Activated T-cell treated with anti-CD3 and anti-CD28 coated beads, Interleukin-2, amount 50 U/mL, for 24 hours (primary cell): ENCODE results near the gene PAXIP1.
"Not testable (repeated sequence)": the region's sequence is repeated elsewhere in the genome, so short reads cannot be mapped to it uniquely, and the experiment has no call there.

Experiments
- DNase-seq: peaks from one replicate; pipeline ENCODE4 v3.0.0-alpha.2; 2020
- H3K27ac Mint-ChIP-seq: 2 replicates; pipeline ENCODE4 v1.8.0; 2020; ENCODE audit warnings: mild to moderate bottlenecking, mixed read lengths
- H3K27me3 Mint-ChIP-seq: 2 replicates; pipeline ENCODE4 v1.8.0; 2020; ENCODE audit warnings: mixed read lengths
- H3K36me3 Mint-ChIP-seq: 2 replicates; pipeline ENCODE4 v1.8.0; 2020; ENCODE audit warnings: low read depth, mixed read lengths
- H3K4me1 Mint-ChIP-seq: 2 replicates; pipeline ENCODE4 v1.8.0; 2020; ENCODE audit warnings: low read depth, mixed read lengths
- H3K4me3 Mint-ChIP-seq: 2 replicates; pipeline ENCODE4 v1.8.0; 2020; ENCODE audit warnings: mild to moderate bottlenecking, moderate library complexity, mixed read lengths
- H3K9me3 Mint-ChIP-seq: 2 replicates; pipeline ENCODE4 v1.8.0; 2020; ENCODE audit warnings: mixed read lengths

PAXIP1 gene

GRCh38 chr7:155003092-155003375 lies at the start of gene PAXIP1:
PAXIP1 (minus strand) TSS chr7:155003124; CDS start chr7:155002929, 195 bp downstream.
- Mint-ChIP-seq H3K4me1 (peaks cover 19% of the 10 kb centered on the region), H3K4me3 (peak within 1 kb of the TSS; percentile 93), H3K36me3 (peaks cover 49% of the 10 kb centered on the region), H3K27ac (peak within 1 kb of the TSS; percentile 95), H3K9me3 (no peaks in the 10 kb centered on the region), H3K27me3 (no peaks in the 10 kb centered on the region)
- DNase-seq = peak; percentile 89

GRCh38 chr7:155051355-155051754 lies 48.4 kb upstream of the PAXIP1 start:
- Mint-ChIP-seq H3K9me3 (no peaks in the 10 kb centered on the region), H3K4me1 (no peaks in the 10 kb centered on the region), H3K36me3 (no peaks in the 10 kb centered on the region), H3K4me3 (no peak overlapping the region), H3K27ac (no peak overlapping the region), H3K27me3 (peaks cover 7% of the 10 kb centered on the region)
- no peak for DNase-seq

- H3K36me3 Mint-ChIP-seq = no peaks in the 10 kb centered on the region
- H3K4me1 Mint-ChIP-seq = no peaks in the 10 kb centered on the region
- no peak for DNase-seq
- no peaks in the 10 kb centered on the region for H3K9me3 Mint-ChIP-seq
- H3K27me3 Mint-ChIP-seq = peaks cover 9% of the 10 kb centered on the region
- no peak overlapping the region for H3K27ac Mint-ChIP-seq
- no peak overlapping the region for H3K4me3 Mint-ChIP-seq
Observed at GRCh38 chr7:155048006-155048405, 45.1 kb upstream of the PAXIP1 start.

- Mint-ChIP-seq H3K27ac (no peak overlapping the region), H3K36me3 (no peaks in the 10 kb centered on the region), H3K27me3 (peaks cover 26% of the 10 kb centered on the region), H3K9me3 (no peaks in the 10 kb centered on the region), H3K4me3 (no peak overlapping the region), H3K4me1 (no peaks in the 10 kb centered on the region)
- DNase-seq = no peak
Observed at GRCh38 chr7:155043756-155044155, 40.8 kb upstream of the PAXIP1 start.

GRCh38 chr7:155038335-155038734 lies 35.4 kb upstream of the PAXIP1 start:
- no peak for DNase-seq
- Mint-ChIP-seq H3K4me1 (no peaks in the 10 kb centered on the region), H3K4me3 (no peak overlapping the region), H3K27ac (no peak overlapping the region), H3K9me3 (no peaks in the 10 kb centered on the region), H3K36me3 (no peaks in the 10 kb centered on the region), H3K27me3 (peaks cover 36% of the 10 kb centered on the region)

GRCh38 chr7:155034495-155034894 lies 31.6 kb upstream of the PAXIP1 start:
- not testable (repeated sequence) for DNase-seq

GRCh38 chr7:155032978-155033377 lies 30.1 kb upstream of the PAXIP1 start:
- no peaks in the 10 kb centered on the region for H3K36me3 Mint-ChIP-seq
- H3K4me1 Mint-ChIP-seq = no peaks in the 10 kb centered on the region
- no peak for DNase-seq
- no peaks in the 10 kb centered on the region for H3K9me3 Mint-ChIP-seq
- no peak overlapping the region for H3K4me3 Mint-ChIP-seq
- H3K27ac Mint-ChIP-seq = no peak overlapping the region
- peaks cover 18% of the 10 kb centered on the region for H3K27me3 Mint-ChIP-seq

More at GRCh38 chr7:155034495-155034894, 31.6 kb upstream of the PAXIP1 start:
- peaks cover 27% of the 10 kb centered on the region for H3K27me3 Mint-ChIP-seq
- not testable (repeated sequence) for H3K27ac Mint-ChIP-seq, H3K9me3 Mint-ChIP-seq, H3K4me1 Mint-ChIP-seq, H3K4me3 Mint-ChIP-seq, H3K36me3 Mint-ChIP-seq

GRCh38 chr7:155027879-155028278 lies 25.0 kb upstream of the PAXIP1 start:
- no peak overlapping the region for H3K4me3 Mint-ChIP-seq

GRCh38 chr7:155021699-155022145 lies 18.8 kb upstream of the PAXIP1 start:
- Mint-ChIP-seq H3K4me3 (no peak overlapping the region), H3K9me3 (no peaks in the 10 kb centered on the region), H3K4me1 (no peaks in the 10 kb centered on the region), H3K27me3 (peaks cover 3% of the 10 kb centered on the region), H3K27ac (no peak overlapping the region), H3K36me3 (no peaks in the 10 kb centered on the region)
- no peak for DNase-seq

More at GRCh38 chr7:155027879-155028278, 25.0 kb upstream of the PAXIP1 start:
- H3K36me3 Mint-ChIP-seq = no peaks in the 10 kb centered on the region
- H3K27ac Mint-ChIP-seq = no peak overlapping the region
- DNase-seq = no peak
- peaks cover 3% of the 10 kb centered on the region for H3K27me3 Mint-ChIP-seq
- no peaks in the 10 kb centered on the region for H3K4me1 Mint-ChIP-seq
- no peaks in the 10 kb centered on the region for H3K9me3 Mint-ChIP-seq

- Mint-ChIP-seq H3K4me3 (no peak overlapping the region), H3K9me3 (no peaks in the 10 kb centered on the region), H3K4me1 (no peaks in the 10 kb centered on the region), H3K27me3 (peaks cover 3% of the 10 kb centered on the region), H3K27ac (no peak overlapping the region), H3K36me3 (no peaks in the 10 kb centered on the region)
- DNase-seq = no peak
Observed at GRCh38 chr7:155020996-155021395, 18.1 kb upstream of the PAXIP1 start.

- no peak overlapping the region for H3K4me3 Mint-ChIP-seq
- H3K27ac Mint-ChIP-seq = no peak overlapping the region
- DNase-seq = no peak
- H3K9me3 Mint-ChIP-seq = no peaks in the 10 kb centered on the region
- H3K4me1 Mint-ChIP-seq = no peaks in the 10 kb centered on the region
- H3K36me3 Mint-ChIP-seq = no peaks in the 10 kb centered on the region
- peaks cover 3% of the 10 kb centered on the region for H3K27me3 Mint-ChIP-seq
Observed at GRCh38 chr7:155017834-155018233, 14.9 kb upstream of the PAXIP1 start.

- Mint-ChIP-seq H3K4me3 (no peak overlapping the region), H3K4me1 (peaks cover 4% of the 10 kb centered on the region), H3K36me3 (peaks cover 19% of the 10 kb centered on the region)
Observed at GRCh38 chr7:155011086-155011485, 8.2 kb upstream of the PAXIP1 start.

GRCh38 chr7:155009570-155010157 lies 6.7 kb upstream of the PAXIP1 start:
- no peak overlapping the region for H3K27ac Mint-ChIP-seq
- H3K27me3 Mint-ChIP-seq = no peaks in the 10 kb centered on the region
- H3K4me1 Mint-ChIP-seq = peaks cover 9% of the 10 kb centered on the region
- no peak for DNase-seq
- H3K9me3 Mint-ChIP-seq = no peaks in the 10 kb centered on the region
- H3K4me3 Mint-ChIP-seq = no peak overlapping the region
- peaks cover 31% of the 10 kb centered on the region for H3K36me3 Mint-ChIP-seq

More at GRCh38 chr7:155011086-155011485, 8.2 kb upstream of the PAXIP1 start:
- no peak overlapping the region for H3K27ac Mint-ChIP-seq
- no peaks in the 10 kb centered on the region for H3K27me3 Mint-ChIP-seq
- DNase-seq = no peak
- no peaks in the 10 kb centered on the region for H3K9me3 Mint-ChIP-seq

GRCh38 chr7:155007947-155008346 lies 5.0 kb upstream of the PAXIP1 start:
- Mint-ChIP-seq H3K9me3 (no peaks in the 10 kb centered on the region), H3K4me1 (peaks cover 15% of the 10 kb centered on the region), H3K4me3 (no peak overlapping the region), H3K27ac (no peak overlapping the region), H3K27me3 (no peaks in the 10 kb centered on the region), H3K36me3 (peaks cover 41% of the 10 kb centered on the region)
- DNase-seq = peak; percentile 35

- Mint-ChIP-seq H3K9me3 (no peaks in the 10 kb centered on the region), H3K36me3 (peaks cover 47% of the 10 kb centered on the region), H3K27me3 (no peaks in the 10 kb centered on the region), H3K4me1 (peaks cover 19% of the 10 kb centered on the region), H3K4me3 (peak overlapping the region; percentile 93), H3K27ac (peak overlapping the region; percentile 95)
- DNase-seq = no peak
Observed at GRCh38 chr7:155003376-155004214, 671 bp upstream of the PAXIP1 start.
